ENCODE data around the gene ACSS3. TPM values are rescaled to one million over a fixed set of nuclear protein-coding genes. Genes with fewer than 3 reads are reported as not detected.

The ACSS3 gene
- total RNA-seq, 1 donor from 2014 or later, result not detected

GRCh38 chr12:81245907-81246570 lies 168.2 kb downstream of the ACSS3 start:
- H3K36me3 Mint-ChIP-seq (ENCODE audit: low read depth), result no peaks in the 10 kb centered on the region
- no peaks in the 10 kb centered on the region for H3K27me3 Mint-ChIP-seq
- H3K27ac Mint-ChIP-seq, result no peak overlapping the region
- H3K9me3 Mint-ChIP-seq, result peaks cover 3% of the 10 kb centered on the region
- DNase-seq, result no peak
- no peaks in the 10 kb centered on the region for H3K4me1 Mint-ChIP-seq
- no peak overlapping the region for H3K4me3 Mint-ChIP-seq
- intact Hi-C loops (cut with micrococcal nuclease), result no loop called here

GRCh38 chr12:81249976-81250375 lies 172.1 kb downstream of the ACSS3 start:
- DNase-seq, result no peak
- Mint-ChIP-seq H3K4me3 (no peak overlapping the region), H3K27me3 (no peaks in the 10 kb centered on the region), H3K27ac (no peak overlapping the region), H3K9me3 (no peaks in the 10 kb centered on the region), H3K36me3 (ENCODE audit: low read depth) (no peaks in the 10 kb centered on the region), H3K4me1 (no peaks in the 10 kb centered on the region)
- intact Hi-C loops (cut with micrococcal nuclease), result no loop called here

GRCh38 chr12:81252228-81252627 lies 174.3 kb downstream of the ACSS3 start:
- Mint-ChIP-seq H3K27ac (no peak overlapping the region), H3K4me1 (no peaks in the 10 kb centered on the region), H3K9me3 (no peaks in the 10 kb centered on the region), H3K36me3 (ENCODE audit: low read depth) (no peaks in the 10 kb centered on the region), H3K4me3 (no peak overlapping the region), H3K27me3 (no peaks in the 10 kb centered on the region)
- DNase-seq, result no peak
- intact Hi-C loops (cut with micrococcal nuclease), result no loop called here

GRCh38 chr12:81253360-81253759 lies 175.5 kb downstream of the ACSS3 start:
- no peak for DNase-seq
- no peaks in the 10 kb centered on the region for H3K4me1 Mint-ChIP-seq
- H3K4me3 Mint-ChIP-seq, result no peak overlapping the region
- intact Hi-C loops (cut with micrococcal nuclease), result no loop called here
- no peaks in the 10 kb centered on the region for H3K9me3 Mint-ChIP-seq
- no peaks in the 10 kb centered on the region for H3K27me3 Mint-ChIP-seq
- no peak overlapping the region for H3K27ac Mint-ChIP-seq
- no peaks in the 10 kb centered on the region for H3K36me3 Mint-ChIP-seq (ENCODE audit: low read depth)

- intact Hi-C loops (cut with micrococcal nuclease), result no loop called here
- Mint-ChIP-seq H3K9me3 (no peaks in the 10 kb centered on the region), H3K27me3 (no peaks in the 10 kb centered on the region), H3K4me3 (no peak overlapping the region), H3K36me3 (ENCODE audit: low read depth) (no peaks in the 10 kb centered on the region), H3K27ac (no peak overlapping the region), H3K4me1 (no peaks in the 10 kb centered on the region)
- DNase-seq, result no peak
Measured at GRCh38 chr12:81255456-81255855, 177.6 kb downstream of the ACSS3 start.

- no peak overlapping the region for H3K4me3 Mint-ChIP-seq
- H3K27me3 Mint-ChIP-seq, result no peaks in the 10 kb centered on the region
- DNase-seq, result no peak
- H3K9me3 Mint-ChIP-seq, result no peaks in the 10 kb centered on the region
- H3K27ac Mint-ChIP-seq, result no peak overlapping the region
- H3K4me1 Mint-ChIP-seq, result no peaks in the 10 kb centered on the region
- H3K36me3 Mint-ChIP-seq (ENCODE audit: low read depth), result no peaks in the 10 kb centered on the region
- intact Hi-C loops (cut with micrococcal nuclease), result no loop called here
Measured at GRCh38 chr12:81255947-81256346, 178.1 kb downstream of the ACSS3 start.

- no peaks in the 10 kb centered on the region for H3K27me3 Mint-ChIP-seq
- no peaks in the 10 kb centered on the region for H3K9me3 Mint-ChIP-seq
- no peaks in the 10 kb centered on the region for H3K4me1 Mint-ChIP-seq
- H3K36me3 Mint-ChIP-seq (ENCODE audit: low read depth), result no peaks in the 10 kb centered on the region
- DNase-seq, result no peak
- no peak overlapping the region for H3K27ac Mint-ChIP-seq
- no peak overlapping the region for H3K4me3 Mint-ChIP-seq
- intact Hi-C loops (cut with micrococcal nuclease), result no loop called here
Measured at GRCh38 chr12:81257947-81258551, 180.2 kb downstream of the ACSS3 start.

GRCh38 chr12:81259360-81259759 lies 181.5 kb downstream of the ACSS3 start:
- intact Hi-C loops (cut with micrococcal nuclease), result no loop called here
- no peaks in the 10 kb centered on the region for H3K4me1 Mint-ChIP-seq

GRCh38 chr12:81261508-81262207 lies 183.8 kb downstream of the ACSS3 start:
- Mint-ChIP-seq H3K27me3 (no peaks in the 10 kb centered on the region), H3K36me3 (ENCODE audit: low read depth) (no peaks in the 10 kb centered on the region), H3K4me3 (no peak overlapping the region), H3K4me1 (no peaks in the 10 kb centered on the region), H3K9me3 (no peaks in the 10 kb centered on the region), H3K27ac (no peak overlapping the region)
- intact Hi-C loops (cut with micrococcal nuclease), result no loop called here
- DNase-seq, result no peak

More at GRCh38 chr12:81259360-81259759, 181.5 kb downstream of the ACSS3 start:
- no peak overlapping the region for H3K27ac Mint-ChIP-seq
- H3K36me3 Mint-ChIP-seq (ENCODE audit: low read depth), result no peaks in the 10 kb centered on the region
- no peak for DNase-seq
- H3K4me3 Mint-ChIP-seq, result no peak overlapping the region
- no peaks in the 10 kb centered on the region for H3K9me3 Mint-ChIP-seq
- no peaks in the 10 kb centered on the region for H3K27me3 Mint-ChIP-seq

- Mint-ChIP-seq H3K4me1 (no peaks in the 10 kb centered on the region), H3K4me3 (no peak overlapping the region), H3K9me3 (no peaks in the 10 kb centered on the region), H3K27me3 (no peaks in the 10 kb centered on the region), H3K36me3 (ENCODE audit: low read depth) (no peaks in the 10 kb centered on the region), H3K27ac (no peak overlapping the region)
- DNase-seq, result no peak
- intact Hi-C loops (cut with micrococcal nuclease), result no loop called here
Measured at GRCh38 chr12:81263072-81263471, 185.2 kb downstream of the ACSS3 start.

GRCh38 chr12:81270385-81270784 lies 192.5 kb downstream of the ACSS3 start:
- intact Hi-C loops (cut with micrococcal nuclease), result no loop called here
- H3K4me1 Mint-ChIP-seq, result no peaks in the 10 kb centered on the region
- H3K9me3 Mint-ChIP-seq, result no peaks in the 10 kb centered on the region
- H3K27me3 Mint-ChIP-seq, result no peaks in the 10 kb centered on the region
- H3K27ac Mint-ChIP-seq, result no peak overlapping the region
- no peaks in the 10 kb centered on the region for H3K36me3 Mint-ChIP-seq (ENCODE audit: low read depth)
- no peak for DNase-seq
- H3K4me3 Mint-ChIP-seq, result no peak overlapping the region

- Mint-ChIP-seq H3K27ac (no peak overlapping the region), H3K36me3 (ENCODE audit: low read depth) (no peaks in the 10 kb centered on the region), H3K27me3 (no peaks in the 10 kb centered on the region), H3K9me3 (no peaks in the 10 kb centered on the region), H3K4me1 (no peaks in the 10 kb centered on the region), H3K4me3 (no peak overlapping the region)
- no peak for DNase-seq
- intact Hi-C loops (cut with micrococcal nuclease), result no loop called here
Measured at GRCh38 chr12:81274637-81275529, 197.0 kb downstream of the ACSS3 start.

- no peak overlapping the region for H3K27ac Mint-ChIP-seq
- no peak for DNase-seq
- intact Hi-C loops (cut with micrococcal nuclease), result no loop called here
- no peak overlapping the region for H3K4me3 Mint-ChIP-seq
- no peaks in the 10 kb centered on the region for H3K27me3 Mint-ChIP-seq
- H3K36me3 Mint-ChIP-seq (ENCODE audit: low read depth), result no peaks in the 10 kb centered on the region
- no peaks in the 10 kb centered on the region for H3K4me1 Mint-ChIP-seq
- H3K9me3 Mint-ChIP-seq, result no peaks in the 10 kb centered on the region
Measured at GRCh38 chr12:81284137-81284536, 206.3 kb downstream of the ACSS3 start.

- no peaks in the 10 kb centered on the region for H3K4me1 Mint-ChIP-seq
- no peak overlapping the region for H3K27ac Mint-ChIP-seq
- H3K27me3 Mint-ChIP-seq, result no peaks in the 10 kb centered on the region
- H3K9me3 Mint-ChIP-seq, result no peaks in the 10 kb centered on the region
- intact Hi-C loops (cut with micrococcal nuclease), result no loop called here
- H3K36me3 Mint-ChIP-seq (ENCODE audit: low read depth), result no peaks in the 10 kb centered on the region
- no peak for DNase-seq
- H3K4me3 Mint-ChIP-seq, result no peak overlapping the region
Measured at GRCh38 chr12:81288651-81289050, 210.8 kb downstream of the ACSS3 start.
